ENCODE data around the gene LIMA1.
"Not testable (repeated sequence)": the region's sequence is repeated elsewhere in the genome, so short reads cannot be mapped to it uniquely, and the experiment has no call there.

Gene LIMA1

GRCh38 chr12:50186681-50187080 lies 96.6 kb downstream of the LIMA1 start:
- DNase-seq (ENCODE audit: low spot score): peak; percentile 19

- DNase-seq (ENCODE audit: low spot score): no peak
Measured at GRCh38 chr12:50185970-50186663, 97.2 kb downstream of the LIMA1 start.

- DNase-seq (ENCODE audit: low spot score): no peak
Measured at GRCh38 chr12:50185301-50185895, 97.9 kb downstream of the LIMA1 start.

- DNase-seq (ENCODE audit: low spot score): no peak
Measured at GRCh38 chr12:50184261-50184660, 99.1 kb downstream of the LIMA1 start.

- no peak for DNase-seq (ENCODE audit: low spot score)
Measured at GRCh38 chr12:50182461-50182860, 100.9 kb downstream of the LIMA1 start.

GRCh38 chr12:50181691-50182090 lies 101.6 kb downstream of the LIMA1 start:
- DNase-seq (ENCODE audit: low spot score): no peak

- no peak for DNase-seq (ENCODE audit: low spot score)
Measured at GRCh38 chr12:50175716-50176026, 107.6 kb downstream of the LIMA1 start.

GRCh38 chr12:50174971-50175715 lies 108.2 kb downstream of the LIMA1 start:
- DNase-seq (ENCODE audit: low spot score): peak; percentile 21

- peak; percentile 98 for DNase-seq (ENCODE audit: low spot score)
Measured at GRCh38 chr12:50167049-50167828, 116.1 kb downstream of the LIMA1 start, which contains the start of gene CERS5. Gene CERS5, minus strand, starts transcription at chr12:50167369. Its CDS starts 72 bp downstream, at chr12:50167297.

- DNase-seq (ENCODE audit: low spot score): no peak
Measured at GRCh38 chr12:50166799-50167048, 116.6 kb downstream of the LIMA1 start.

GRCh38 chr12:50164963-50165362 lies 118.4 kb downstream of the LIMA1 start:
- DNase-seq (ENCODE audit: low spot score): no peak

- DNase-seq (ENCODE audit: low spot score): peak; percentile 11
Measured at GRCh38 chr12:50162230-50162629, 121.1 kb downstream of the LIMA1 start.

GRCh38 chr12:50160643-50161042 lies 122.7 kb downstream of the LIMA1 start:
- DNase-seq (ENCODE audit: low spot score): no peak

- no peak for DNase-seq (ENCODE audit: low spot score)
Measured at GRCh38 chr12:50157259-50157658, 126.1 kb downstream of the LIMA1 start.

GRCh38 chr12:50156641-50157040 lies 126.7 kb downstream of the LIMA1 start:
- no peak for DNase-seq (ENCODE audit: low spot score)

GRCh38 chr12:50154947-50155346 lies 128.4 kb downstream of the LIMA1 start:
- DNase-seq (ENCODE audit: low spot score): not testable (repeated sequence)

- DNase-seq (ENCODE audit: low spot score): no peak
Measured at GRCh38 chr12:50151047-50151687, 132.2 kb downstream of the LIMA1 start.

GRCh38 chr12:50149311-50149710 lies 134.0 kb downstream of the LIMA1 start:
- DNase-seq (ENCODE audit: low spot score): no peak

GRCh38 chr12:50148011-50148410 lies 135.3 kb downstream of the LIMA1 start:
- not testable (repeated sequence) for DNase-seq (ENCODE audit: low spot score)

- no peak for DNase-seq (ENCODE audit: low spot score)
Measured at GRCh38 chr12:50147281-50147680, 136.0 kb downstream of the LIMA1 start.

- no peak for DNase-seq (ENCODE audit: low spot score)
Measured at GRCh38 chr12:50145439-50145838, 137.9 kb downstream of the LIMA1 start.

- DNase-seq (ENCODE audit: low spot score): no peak
Measured at GRCh38 chr12:50142993-50143392, 140.3 kb downstream of the LIMA1 start.
